Peyer's patch (tissue), 4 donors: Measurements from ENCODE around the gene TMEM41A. TPM values are rescaled to one million over a fixed set of nuclear protein-coding genes. Genes with fewer than 3 reads are reported as not detected.
A peak's percentile ranks its signal among the peaks of the same experiment; 100 is the strongest.

ENCODE experiments used
- DNase-seq, 3 donors: peaks; one replicate each; pipeline ENCODE4 v3.0.0-alpha.2; 2017 to 2019
- H3K27ac ChIP-seq, 4 donors: fragments of 200-600 bp; sonication (generic); one replicate each; pipeline ENCODE4 v1.5.1; 2016 to 2019
- H3K27me3 ChIP-seq, 2 donors: fragments of 200-600 bp; sonication (generic); one replicate each; pipeline ENCODE4 v1.5.1; 2019
- H3K36me3 ChIP-seq, 3 donors: fragments of 200-600 bp; sonication (generic); one replicate each; pipeline ENCODE4 v1.5.1; 2016 to 2019
- H3K4me1 ChIP-seq, 4 donors: fragments of 200-600 bp; sonication (generic); one replicate each; pipeline ENCODE4 v1.5.1; 2016 to 2019
- H3K4me3 ChIP-seq, 4 donors: fragments of 200-600 bp; sonication (generic); 1 replicate in 3 of 4; 2 replicates in 1 of 4; pipeline ENCODE4 v1.5.1; 2016 to 2019; ENCODE audit warnings: mild to moderate bottlenecking in 1 of 4
- H3K9me3 ChIP-seq, 4 donors: fragments of 200-600 bp; sonication (generic); one replicate each; pipeline ENCODE4 v1.5.1; 2016 to 2019; ENCODE audit warnings: mild to moderate bottlenecking in 1 of 4
- POLR2A ChIP-seq, 2 donors: fragments of 450-650 bp; IDR thresholded peaks; one replicate each; pipeline ENCODE4 v1.5.1; 2017; ENCODE audit warnings: antibody characterized with exemption in 2 of 2, mild to moderate bottlenecking in 2 of 2, moderate library complexity in 2 of 2
- total RNA-seq, 4 donors: library from RNA; depleted of rRNA; stranded (reverse); fragments of >200 nt; gene quantifications; one replicate each; pipeline ENCODE4 v1.1.0, GENCODE V29; 2016
- TF ChIP-seq, protein P1 (sequence below), 6 experiments: fragments of 450-650 bp in 4 of 6; fragments of 200-600 bp in 2 of 6; sonication (generic) in 1 of 6; IDR thresholded peaks; one replicate each; pipeline ENCODE4 v1.5.1; 2017 to 2019; ENCODE audit warnings: antibody characterized with exemption in 6 of 6, mild to moderate bottlenecking in 3 of 6, moderate library complexity in 1 of 6

The TMEM41A gene
- total RNA-seq, 4 donors from 2014 or later, result 19.8 to 114 (median 90.1) TPM

- TF ChIP-seq, protein P1, sequence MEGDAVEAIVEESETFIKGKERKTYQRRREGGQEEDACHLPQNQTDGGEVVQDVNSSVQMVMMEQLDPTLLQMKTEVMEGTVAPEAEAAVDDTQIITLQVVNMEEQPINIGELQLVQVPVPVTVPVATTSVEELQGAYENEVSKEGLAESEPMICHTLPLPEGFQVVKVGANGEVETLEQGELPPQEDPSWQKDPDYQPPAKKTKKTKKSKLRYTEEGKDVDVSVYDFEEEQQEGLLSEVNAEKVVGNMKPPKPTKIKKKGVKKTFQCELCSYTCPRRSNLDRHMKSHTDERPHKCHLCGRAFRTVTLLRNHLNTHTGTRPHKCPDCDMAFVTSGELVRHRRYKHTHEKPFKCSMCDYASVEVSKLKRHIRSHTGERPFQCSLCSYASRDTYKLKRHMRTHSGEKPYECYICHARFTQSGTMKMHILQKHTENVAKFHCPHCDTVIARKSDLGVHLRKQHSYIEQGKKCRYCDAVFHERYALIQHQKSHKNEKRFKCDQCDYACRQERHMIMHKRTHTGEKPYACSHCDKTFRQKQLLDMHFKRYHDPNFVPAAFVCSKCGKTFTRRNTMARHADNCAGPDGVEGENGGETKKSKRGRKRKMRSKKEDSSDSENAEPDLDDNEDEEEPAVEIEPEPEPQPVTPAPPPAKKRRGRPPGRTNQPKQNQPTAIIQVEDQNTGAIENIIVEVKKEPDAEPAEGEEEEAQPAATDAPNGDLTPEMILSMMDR (IDR thresholded peaks at IDR 0.05), result no peak
- no peak for TF ChIP-seq POLR2A (IDR thresholded peaks at IDR 0.05)
- Histone ChIP-seq H3K4me1 (peaks cover 0 to 7% (median 1%) of the 10 kb centered on the region in 4 donors), H3K9me3 (no peaks in the 10 kb centered on the region), H3K27ac (no peak overlapping the region), H3K4me3 (no peak overlapping the region), H3K36me3 (no peaks in the 10 kb centered on the region), H3K27me3 (no peaks in the 10 kb centered on the region)
- no peak for DNase-seq
Observed at GRCh38 chr3:185504636-185505035, 5.8 kb upstream of the TMEM41A start.

DNA sequence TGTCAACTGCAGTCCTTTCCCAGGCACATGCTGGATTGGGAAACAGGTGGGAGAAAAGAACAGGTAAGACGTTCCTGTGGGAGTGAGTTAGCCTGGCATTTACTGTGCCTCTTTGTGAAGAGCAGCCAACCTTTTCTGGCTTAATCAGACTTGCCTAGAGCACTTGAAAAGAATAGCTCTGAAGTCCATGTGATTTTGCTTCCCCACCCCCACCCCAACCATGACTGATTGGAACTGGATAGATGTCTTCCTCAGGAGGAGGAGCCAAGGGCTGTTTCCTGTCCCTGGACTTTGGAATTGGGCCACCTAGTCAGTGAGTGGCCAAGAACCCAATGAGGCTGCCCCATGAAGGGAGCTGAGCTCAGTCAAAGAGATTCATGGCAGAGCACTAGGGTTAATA lies 4.7 kb upstream of the TMEM41A start:
- Histone ChIP-seq H3K27me3 (no peaks in the 10 kb centered on the region), H3K4me1 (peaks cover 0 to 7% (median 1%) of the 10 kb centered on the region in 4 donors), H3K36me3 (no peaks in the 10 kb centered on the region), H3K9me3 (no peaks in the 10 kb centered on the region), H3K27ac (peak overlapping the region in 3 of 4 donors; percentile 15 to 89 (median 63)), H3K4me3 (no peak overlapping the region)
- TF ChIP-seq POLR2A (IDR thresholded peaks at IDR 0.05), result peak in 1 of 2 donors; percentile 50
- TF ChIP-seq, protein P1 (IDR thresholded peaks at IDR 0.05), result no peak
- DNase-seq, result peak in 2 of 3 donors; percentile 64 to 85

GRCh38 chr3:185502987-185503386 lies 4.2 kb upstream of the TMEM41A start:
- H3K27ac ChIP-seq, result peak overlapping the region in 2 of 4 donors; percentile 63 to 89
- no peaks in the 10 kb centered on the region for H3K36me3 ChIP-seq
- peak in 2 of 3 donors; percentile 61 to 69 for DNase-seq

DNA sequence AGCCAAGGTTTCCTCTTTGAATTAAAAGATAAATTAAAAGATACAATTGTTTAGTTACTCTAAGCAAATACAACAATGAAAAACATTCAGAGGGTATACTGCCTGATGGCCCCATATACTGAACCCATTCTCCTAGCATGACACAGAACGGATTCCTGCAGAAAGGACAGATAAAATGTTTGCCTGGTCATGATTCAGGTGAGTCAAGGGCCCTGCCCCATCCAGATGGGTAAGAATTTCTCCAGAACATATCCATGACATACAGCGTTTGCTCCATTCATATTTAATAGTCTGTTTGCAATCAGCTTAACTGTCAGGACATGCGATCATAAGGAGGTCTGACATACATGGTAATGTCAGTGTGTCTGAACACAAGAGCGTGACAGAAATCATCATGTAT lies 8.6 kb downstream of the TMEM41A start:
- Histone ChIP-seq H3K4me1 (peaks cover 0 to 4% (median 0%) of the 10 kb centered on the region in 4 donors), H3K4me3 (no peak overlapping the region), H3K27me3 (no peaks in the 10 kb centered on the region), H3K36me3 (peaks cover 0 to 88% (median 0%) of the 10 kb centered on the region in 3 donors), H3K27ac (peak overlapping the region in 1 of 4 donors; percentile 82), H3K9me3 (no peaks in the 10 kb centered on the region)
- TF ChIP-seq, protein P1 (IDR thresholded peaks at IDR 0.05), result no peak
- no peak for TF ChIP-seq POLR2A (IDR thresholded peaks at IDR 0.05)
- DNase-seq, result no peak

More at GRCh38 chr3:185502987-185503386, 4.2 kb upstream of the TMEM41A start:
- Histone ChIP-seq H3K4me1 (peaks cover 0 to 7% (median 2%) of the 10 kb centered on the region in 4 donors), H3K9me3 (no peaks in the 10 kb centered on the region), H3K27me3 (no peaks in the 10 kb centered on the region), H3K4me3 (no peak overlapping the region)
- TF ChIP-seq, protein P1 (IDR thresholded peaks at IDR 0.05), result no peak
- TF ChIP-seq POLR2A (IDR thresholded peaks at IDR 0.05), result no peak

DNA sequence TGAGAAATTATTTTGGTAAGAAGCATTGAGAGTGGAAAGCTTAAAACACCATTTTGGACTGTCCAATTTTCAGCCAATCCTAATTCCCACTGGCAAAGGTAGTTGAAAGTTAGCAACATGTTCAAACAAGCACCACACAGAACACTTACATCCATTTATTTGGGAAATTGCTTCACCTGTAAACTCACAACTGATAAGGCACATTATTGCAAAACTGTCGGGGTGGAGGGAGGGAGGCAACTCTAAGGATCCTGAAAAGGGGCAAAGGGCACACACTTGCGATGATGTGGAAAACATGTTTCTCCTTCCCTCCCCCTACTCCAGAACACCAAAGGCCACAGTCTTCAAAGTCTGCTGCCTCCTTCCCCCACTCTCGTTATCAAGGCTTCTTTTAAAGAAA lies 9.4 kb downstream of the TMEM41A start:
- peaks cover 0 to 85% (median 0%) of the 10 kb centered on the region in 3 donors for H3K36me3 ChIP-seq
- TF ChIP-seq, protein P1 (IDR thresholded peaks at IDR 0.05), result no peak
- TF ChIP-seq POLR2A (IDR thresholded peaks at IDR 0.05), result no peak
- peaks cover 0 to 4% (median 0%) of the 10 kb centered on the region in 4 donors for H3K4me1 ChIP-seq
- no peak overlapping the region for H3K4me3 ChIP-seq
- no peaks in the 10 kb centered on the region for H3K27me3 ChIP-seq
- DNase-seq, result peak in 1 of 3 donors; percentile 72
- H3K9me3 ChIP-seq, result no peaks in the 10 kb centered on the region
- peak overlapping the region in 1 of 4 donors; percentile 82 for H3K27ac ChIP-seq
